Hepatocyte (in vitro differentiated cells): ENCODE measurements around the gene NOP53. TPM values are rescaled to one million over a fixed set of nuclear protein-coding genes. Genes with fewer than 3 reads are reported as not detected.
"Not testable (repeated sequence)": the region's sequence is repeated elsewhere in the genome, so short reads cannot be mapped to it uniquely, and the experiment has no call there.

Experiments
- DNase-seq: peaks from one replicate; pipeline ENCODE4 v3.0.0-alpha.2; 2016; ENCODE audit warnings: low spot score
- H2AFZ ChIP-seq: fragments of 200-600 bp; sonication (generic); 2 replicates; pipeline ENCODE4 v1.6.0; 2016; ENCODE audit warnings: antibody characterized with exemption, mild to moderate bottlenecking
- H3K27ac ChIP-seq: fragments of 200-600 bp; sonication (generic); 2 replicates; pipeline ENCODE4 v1.5.1; 2016; ENCODE audit warnings: mild to moderate bottlenecking
- H3K27me3 ChIP-seq: fragments of 200-600 bp; sonication (generic); 2 replicates; pipeline ENCODE4 v1.6.1; 2016
- H3K36me3 ChIP-seq: fragments of 200-600 bp; sonication (generic); replicated peaks from 2 replicates; pipeline ENCODE4 v1.5.1; 2016; ENCODE audit warnings: low read depth; ENCODE audit not compliant: insufficient read depth
- H3K4me1 ChIP-seq: fragments of 200-600 bp; sonication (generic); 2 replicates; pipeline ENCODE4 v1.5.1; 2016; ENCODE audit warnings: mild to moderate bottlenecking, moderate library complexity; ENCODE audit not compliant: insufficient read depth
- H3K4me2 ChIP-seq: fragments of 200-600 bp; sonication (generic); 2 replicates; pipeline ENCODE4 v1.6.0; 2016
- H3K4me3 ChIP-seq: fragments of 200-600 bp; sonication (generic); 2 replicates; pipeline ENCODE4 v1.5.1; 2016; ENCODE audit warnings: mild to moderate bottlenecking
- H3K79me2 ChIP-seq: fragments of 200-600 bp; sonication (generic); 2 replicates; pipeline ENCODE4 v1.6.0; 2017; ENCODE audit warnings: mild to moderate bottlenecking
- H3K9me2 ChIP-seq: fragments of 200-600 bp; sonication (generic); replicated peaks from 2 replicates; pipeline ENCODE4 v1.6.0; 2017; ENCODE audit warnings: mild to moderate bottlenecking; ENCODE audit not compliant: insufficient read depth
- H3K9me3 ChIP-seq: fragments of 200-600 bp; sonication (generic); 2 replicates; pipeline ENCODE4 v1.5.1; 2016; ENCODE audit warnings: low read depth, mild to moderate bottlenecking
- H4K20me1 ChIP-seq: fragments of 200-600 bp; sonication (generic); 2 replicates; pipeline ENCODE4 v1.6.0; 2016; ENCODE audit warnings: mild to moderate bottlenecking; ENCODE audit not compliant: insufficient read depth, poor library complexity, severe bottlenecking
- EZH2 ChIP-seq: fragments of 200-600 bp; sonication (generic); IDR thresholded peaks from 2 replicates; pipeline ENCODE4 v1.6.1; 2016; ENCODE audit warnings: antibody characterized with exemption, mild to moderate bottlenecking, borderline replicate concordance
- EZH2phosphoT487 ChIP-seq: fragments of 200-600 bp; sonication (generic); IDR thresholded peaks from one replicate; pipeline ENCODE4 v1.6.1; 2018; ENCODE audit warnings: antibody characterized with exemption, mild to moderate bottlenecking, low read depth, moderate library complexity; ENCODE audit not compliant: unreplicated experiment, severe bottlenecking
- WGBS: methylation state at CpG from one replicate; pipeline ENCODE4 v1.1.6; 2016; ENCODE audit warnings: low lambda C conversion rate; ENCODE audit errors: missing lambda C conversion rate; 5-methylcytosine and 5-hydroxymethylcytosine counted together
- polyA plus RNA-seq: library from polyadenylated mRNA; unstranded; fragments of >200 nt; fragmentation: Nextera tagmentation; extraction: Ambion mirVana; gene quantifications from 2 replicates; pipeline ENCODE4 v1.2.1, GENCODE V29; 2016
- small RNA-seq: library from RNA; depleted of rRNA; stranded (forward); fragments of <200 nt; gene quantifications from one replicate; pipeline ENCODE3, GENCODE V24; 2014
- total RNA-seq: library from RNA; depleted of rRNA; stranded (reverse); fragments of >200 nt; gene quantifications from 2 replicates; pipeline ENCODE4 v1.2.3, GENCODE V29; 2014
- TF ChIP-seq, protein P1 (sequence below): fragments of 200-600 bp; sonication (generic); IDR thresholded peaks from 2 replicates; pipeline ENCODE4 v1.5.1; 2016; ENCODE audit warnings: antibody characterized with exemption, mild to moderate bottlenecking; ENCODE audit not compliant: poor library complexity

The NOP53 gene
- total and polyA plus RNA-seq, 2 experiments from 2014 or later = 93.3 to 96.7 TPM

DNA sequence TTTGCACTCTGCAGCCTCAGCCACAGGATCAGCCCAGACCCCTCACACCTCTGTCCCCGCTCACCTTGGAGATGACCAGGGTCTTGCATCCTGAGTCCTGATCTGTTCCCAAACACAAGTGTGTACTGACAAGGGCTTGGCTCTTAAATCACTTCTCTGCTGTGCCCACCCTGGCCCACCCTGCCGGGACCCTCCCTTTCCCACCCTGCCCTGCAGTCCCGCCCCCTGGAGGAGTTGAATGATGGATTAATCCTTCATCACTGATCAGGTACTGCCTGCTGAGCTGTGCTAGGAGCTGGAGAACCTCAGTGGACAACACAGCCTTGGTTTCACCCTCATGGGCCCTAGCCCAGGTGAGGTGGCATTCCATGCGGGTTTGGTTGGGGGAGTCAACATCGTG lies 59.1 kb downstream of the NOP53 start, which contains the start of gene TPRX1:
TPRX1 (minus strand) TSS at position 101 of the 400 bp plus-strand sequence; CDS start at position 89, 12 bp downstream.
- H4K20me1 ChIP-seq, H3K27ac ChIP-seq, H3K4me1 ChIP-seq, H2AFZ ChIP-seq, H3K36me3 ChIP-seq, H3K27me3 ChIP-seq, H3K9me3 ChIP-seq, H3K4me3 ChIP-seq, H3K79me2 ChIP-seq, H3K4me2 ChIP-seq, H3K9me2 ChIP-seq, DNase-seq: not testable (repeated sequence)
- 78% methylated on average over 5 of the region's 5 CpGs for WGBS

- no peak overlapping the region for H3K27ac ChIP-seq
- no peaks in the 10 kb centered on the region for H3K9me2 ChIP-seq
- no peaks in the 10 kb centered on the region for H3K27me3 ChIP-seq
- no peaks in the 10 kb centered on the region for H3K79me2 ChIP-seq
- DNase-seq = no peak
- no peaks in the 10 kb centered on the region for H3K36me3 ChIP-seq
- H3K4me2 ChIP-seq = no peak overlapping the region
- H4K20me1 ChIP-seq = no peaks in the 10 kb centered on the region
- H3K4me3 ChIP-seq = no peak overlapping the region
- no peaks in the 10 kb centered on the region for H3K9me3 ChIP-seq
- TF ChIP-seq, protein P1, sequence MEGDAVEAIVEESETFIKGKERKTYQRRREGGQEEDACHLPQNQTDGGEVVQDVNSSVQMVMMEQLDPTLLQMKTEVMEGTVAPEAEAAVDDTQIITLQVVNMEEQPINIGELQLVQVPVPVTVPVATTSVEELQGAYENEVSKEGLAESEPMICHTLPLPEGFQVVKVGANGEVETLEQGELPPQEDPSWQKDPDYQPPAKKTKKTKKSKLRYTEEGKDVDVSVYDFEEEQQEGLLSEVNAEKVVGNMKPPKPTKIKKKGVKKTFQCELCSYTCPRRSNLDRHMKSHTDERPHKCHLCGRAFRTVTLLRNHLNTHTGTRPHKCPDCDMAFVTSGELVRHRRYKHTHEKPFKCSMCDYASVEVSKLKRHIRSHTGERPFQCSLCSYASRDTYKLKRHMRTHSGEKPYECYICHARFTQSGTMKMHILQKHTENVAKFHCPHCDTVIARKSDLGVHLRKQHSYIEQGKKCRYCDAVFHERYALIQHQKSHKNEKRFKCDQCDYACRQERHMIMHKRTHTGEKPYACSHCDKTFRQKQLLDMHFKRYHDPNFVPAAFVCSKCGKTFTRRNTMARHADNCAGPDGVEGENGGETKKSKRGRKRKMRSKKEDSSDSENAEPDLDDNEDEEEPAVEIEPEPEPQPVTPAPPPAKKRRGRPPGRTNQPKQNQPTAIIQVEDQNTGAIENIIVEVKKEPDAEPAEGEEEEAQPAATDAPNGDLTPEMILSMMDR = no peak
- TF ChIP-seq EZH2 (no peak), EZH2phosphoT487 (no peak)
- no peaks in the 10 kb centered on the region for H3K4me1 ChIP-seq
- no peak overlapping the region for H2AFZ ChIP-seq
- 93% methylated on average over 10 of the region's 10 CpGs for WGBS
Measured at GRCh38 chr19:47805313-47805712, 60.0 kb downstream of the NOP53 start.

DNA sequence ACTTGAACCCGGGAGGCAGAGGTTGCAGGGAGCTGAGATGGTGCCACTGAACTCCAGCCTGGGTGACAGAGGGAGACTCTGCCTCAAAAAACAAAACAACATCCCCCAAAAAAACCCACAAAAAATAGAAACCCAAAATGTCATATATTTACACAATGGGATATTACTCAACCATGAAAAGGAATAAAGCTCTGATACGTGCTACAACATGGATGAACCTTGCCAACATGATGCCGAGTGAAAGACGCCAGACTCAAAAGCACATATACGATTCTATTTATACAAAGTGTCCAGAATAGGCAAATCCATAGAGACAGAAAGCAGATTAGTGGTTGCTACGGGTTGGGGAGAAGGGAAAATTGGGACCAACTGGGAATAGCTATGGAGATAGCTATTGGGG lies 61.1 kb downstream of the NOP53 start:
- Histone ChIP-seq H3K27me3 (no peaks in the 10 kb centered on the region), H3K79me2 (no peaks in the 10 kb centered on the region), H2AFZ (no peak overlapping the region), H3K4me2 (no peak overlapping the region), H3K9me3 (no peaks in the 10 kb centered on the region), H4K20me1 (no peaks in the 10 kb centered on the region), H3K36me3 (no peaks in the 10 kb centered on the region), H3K9me2 (no peaks in the 10 kb centered on the region), H3K4me1 (no peaks in the 10 kb centered on the region), H3K4me3 (no peak overlapping the region), H3K27ac (no peak overlapping the region)
- DNase-seq = no peak
- 94% methylated on average over 6 of the region's 6 CpGs for WGBS
- TF ChIP-seq, protein P1 = no peak
- no peak for TF ChIP-seq EZH2

Small RNAs within 50 kb of the gene (small RNA-seq; reads per million reads assigned to genes)
- gene AC008745.1 (not detected), gene SNORD23 (not detected)

Other genes with a start within 250 kb of the NOP53 start
- gene NAPA, start 230.5 kb upstream of the NOP53 start, total RNA-seq = 89.8 and 106 TPM in 2 replicates
- 192 and 229 TPM in 2 replicates for gene NAPA, start 230.5 kb upstream of the NOP53 start, polyA plus RNA-seq
- 0.43 TPM in 1 of 2 replicates, not detected in the other for gene ZNF541, start 172.4 kb upstream of the NOP53 start, total RNA-seq
- gene ZNF541, start 172.4 kb upstream of the NOP53 start, polyA plus RNA-seq = 0.05 and 0.84 TPM in 2 replicates
- gene BICRA, start 136.4 kb upstream of the NOP53 start, total RNA-seq = 2.2 and 3.4 TPM in 2 replicates
- gene BICRA, start 136.4 kb upstream of the NOP53 start, polyA plus RNA-seq = 3.4 and 5.4 TPM in 2 replicates
- gene EHD2, start 32.1 kb upstream of the NOP53 start, total RNA-seq = 17.8 and 20.8 TPM in 2 replicates
- 104 and 120 TPM in 2 replicates for gene EHD2, start 32.1 kb upstream of the NOP53 start, polyA plus RNA-seq
- gene SELENOW, start 33.2 kb downstream of the NOP53 start, total RNA-seq = 140 and 143 TPM in 2 replicates
- 215 and 217 TPM in 2 replicates for gene SELENOW, start 33.2 kb downstream of the NOP53 start, polyA plus RNA-seq
- not detected in 2 replicates for gene TPRX1, start 59.0 kb downstream of the NOP53 start, total RNA-seq
- gene TPRX1, start 59.0 kb downstream of the NOP53 start, polyA plus RNA-seq = not detected in 2 replicates
- gene CRX, start 76.4 kb downstream of the NOP53 start, total RNA-seq = not detected in 2 replicates
- gene CRX, start 76.4 kb downstream of the NOP53 start, polyA plus RNA-seq = 0.09 and 0.15 TPM in 2 replicates
- gene TPRX2, start 113.7 kb downstream of the NOP53 start, total RNA-seq = not detected in 2 replicates
- gene TPRX2, start 113.7 kb downstream of the NOP53 start, polyA plus RNA-seq = not detected in 2 replicates
- 188 and 193 TPM in 2 replicates for gene SULT2A1, start 140.8 kb downstream of the NOP53 start, total RNA-seq
- 75.7 and 120 TPM in 2 replicates for gene SULT2A1, start 140.8 kb downstream of the NOP53 start, polyA plus RNA-seq
- gene BSPH1, start 246.6 kb downstream of the NOP53 start, total RNA-seq = not detected in 2 replicates
- gene BSPH1, start 246.6 kb downstream of the NOP53 start, polyA plus RNA-seq = not detected in 2 replicates
- gene ELSPBP1, start 249.1 kb downstream of the NOP53 start, total RNA-seq = 1.0 and 2.4 TPM in 2 replicates
- gene ELSPBP1, start 249.1 kb downstream of the NOP53 start, polyA plus RNA-seq = 0.28 and 1.9 TPM in 2 replicates